HG03064 (cell line): ENCODE results near the gene PLAGL1.
A peak's percentile ranks its signal among the peaks of the same experiment; 100 is the strongest.
"Not testable (repeated sequence)": the region's sequence is repeated elsewhere in the genome, so short reads cannot be mapped to it uniquely, and the experiment has no call there.

Experiments
- ATAC-seq: cut with Tn5 transposase; IDR thresholded peaks from one replicate; pipeline ENCODE4 v1.9.1; 2021; ENCODE audit warnings: low read depth; ENCODE audit not compliant: unreplicated experiment

PLAGL1 gene

DNA sequence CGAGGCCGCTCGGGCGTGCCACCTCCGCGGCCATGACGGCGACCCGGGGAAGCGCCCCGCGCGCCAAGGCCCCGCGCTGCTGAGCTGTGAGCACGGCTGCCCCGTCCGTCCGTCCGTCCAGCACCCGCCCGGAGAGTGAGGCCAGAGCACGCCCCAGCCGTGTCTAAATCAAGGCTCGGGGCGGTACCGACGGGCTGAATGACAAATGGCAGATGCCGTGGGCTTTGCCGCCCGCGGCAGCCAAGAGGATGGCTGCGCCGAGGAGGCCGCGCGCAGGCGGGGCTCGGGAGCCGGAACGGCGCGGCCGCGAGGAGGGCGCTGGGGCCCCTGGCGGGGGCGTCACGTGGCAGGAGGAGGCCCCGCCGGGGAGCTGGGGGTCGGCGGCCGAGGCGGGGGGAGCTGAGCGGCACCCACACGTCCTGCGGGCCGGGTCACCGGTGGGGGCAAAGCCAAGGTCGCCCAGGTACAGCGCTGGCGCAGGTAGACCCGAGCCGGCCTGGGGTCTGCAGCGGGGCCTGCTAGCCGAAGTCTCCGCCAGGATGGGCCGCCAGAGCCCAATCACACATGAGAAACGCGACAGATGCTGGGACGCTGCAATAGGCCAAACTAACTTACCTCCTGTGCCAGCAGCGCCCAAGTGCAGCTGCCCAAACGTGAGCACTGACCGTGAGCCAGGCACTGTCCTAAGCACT, at the start of gene PLAGL1:
PLAGL1 (minus strand) TSS at position 140 of the 692 bp plus-strand sequence. CDS start 60,123 bp downstream, outside the sequence.
- ATAC-seq, result no peak

GRCh38 chr6:144055121-144055931, 47.3 kb upstream of the PLAGL1 start:
- ATAC-seq, result peak; percentile 87

GRCh38 chr6:144053601-144054000, 45.5 kb upstream of the PLAGL1 start:
- ATAC-seq, result no peak

- ATAC-seq, result no peak
Observed at GRCh38 chr6:144052488-144052887, 44.4 kb upstream of the PLAGL1 start.

GRCh38 chr6:144049386-144049785, 41.3 kb upstream of the PLAGL1 start:
- ATAC-seq, result no peak

DNA sequence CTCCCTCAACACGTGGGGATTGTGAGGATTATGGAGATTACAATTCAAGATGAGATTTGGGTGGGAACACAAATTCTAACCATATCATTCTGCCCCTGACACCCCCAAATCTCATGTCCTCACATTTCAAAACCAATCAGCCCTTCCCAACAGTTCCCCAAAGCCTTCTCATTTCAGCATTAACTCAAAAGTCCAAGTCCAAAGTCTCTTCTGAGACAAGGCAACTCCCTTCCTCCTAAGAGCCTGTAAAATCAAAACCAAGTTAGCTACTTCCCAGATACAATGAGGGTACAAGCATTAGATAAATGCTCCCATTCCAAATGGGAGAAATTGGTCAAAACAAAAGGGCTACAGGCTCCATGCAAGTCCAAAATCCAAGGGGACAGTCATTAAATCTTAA, 39.6 kb upstream of the PLAGL1 start:
- ATAC-seq, result no peak

GRCh38 chr6:144046672-144047071, 38.6 kb upstream of the PLAGL1 start:
- not testable (repeated sequence) for ATAC-seq

- ATAC-seq, result not testable (repeated sequence)
Observed at GRCh38 chr6:144044989-144045388, 36.9 kb upstream of the PLAGL1 start.

GRCh38 chr6:144036835-144037195, 28.8 kb upstream of the PLAGL1 start:
- no peak for ATAC-seq

DNA sequence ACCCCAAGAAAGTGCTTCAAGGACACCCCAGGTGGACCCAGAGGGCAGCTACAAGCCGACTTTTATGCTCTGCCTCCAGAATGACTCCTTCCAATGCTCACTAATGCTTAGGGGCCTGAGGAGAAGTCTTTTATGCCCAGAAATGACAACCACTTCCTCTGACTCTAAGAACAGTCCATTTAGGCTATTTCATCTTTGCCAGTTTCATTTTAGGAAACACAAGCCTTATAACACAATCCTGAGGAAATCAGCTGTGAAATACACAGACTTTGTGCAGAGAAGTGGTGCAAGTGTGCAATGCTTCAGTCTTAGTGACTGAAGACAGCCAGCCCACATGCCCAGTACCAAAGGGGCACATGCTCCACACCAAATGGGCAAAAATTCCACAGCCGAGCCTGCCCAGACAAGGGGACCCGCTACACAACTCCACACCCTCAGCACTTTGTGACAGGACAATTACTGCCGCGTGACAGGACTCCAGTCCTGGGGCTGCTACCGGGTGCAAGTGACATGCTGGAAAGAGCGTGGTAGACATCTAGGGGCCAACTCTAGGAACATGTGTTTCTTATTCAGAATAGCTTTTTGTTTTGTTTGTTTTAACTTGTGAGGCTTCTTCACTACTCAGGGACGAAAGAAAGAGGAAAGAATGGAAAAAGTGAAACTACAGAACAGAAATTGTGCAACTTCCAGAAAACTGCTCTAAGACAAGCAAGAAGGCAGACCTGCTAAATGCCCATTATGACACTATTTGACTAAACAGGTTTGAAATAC, 28.2 kb upstream of the PLAGL1 start:
- ATAC-seq, result peak; percentile 94

- no peak for ATAC-seq
Observed at GRCh38 chr6:144035416-144035815, 27.4 kb upstream of the PLAGL1 start.

DNA sequence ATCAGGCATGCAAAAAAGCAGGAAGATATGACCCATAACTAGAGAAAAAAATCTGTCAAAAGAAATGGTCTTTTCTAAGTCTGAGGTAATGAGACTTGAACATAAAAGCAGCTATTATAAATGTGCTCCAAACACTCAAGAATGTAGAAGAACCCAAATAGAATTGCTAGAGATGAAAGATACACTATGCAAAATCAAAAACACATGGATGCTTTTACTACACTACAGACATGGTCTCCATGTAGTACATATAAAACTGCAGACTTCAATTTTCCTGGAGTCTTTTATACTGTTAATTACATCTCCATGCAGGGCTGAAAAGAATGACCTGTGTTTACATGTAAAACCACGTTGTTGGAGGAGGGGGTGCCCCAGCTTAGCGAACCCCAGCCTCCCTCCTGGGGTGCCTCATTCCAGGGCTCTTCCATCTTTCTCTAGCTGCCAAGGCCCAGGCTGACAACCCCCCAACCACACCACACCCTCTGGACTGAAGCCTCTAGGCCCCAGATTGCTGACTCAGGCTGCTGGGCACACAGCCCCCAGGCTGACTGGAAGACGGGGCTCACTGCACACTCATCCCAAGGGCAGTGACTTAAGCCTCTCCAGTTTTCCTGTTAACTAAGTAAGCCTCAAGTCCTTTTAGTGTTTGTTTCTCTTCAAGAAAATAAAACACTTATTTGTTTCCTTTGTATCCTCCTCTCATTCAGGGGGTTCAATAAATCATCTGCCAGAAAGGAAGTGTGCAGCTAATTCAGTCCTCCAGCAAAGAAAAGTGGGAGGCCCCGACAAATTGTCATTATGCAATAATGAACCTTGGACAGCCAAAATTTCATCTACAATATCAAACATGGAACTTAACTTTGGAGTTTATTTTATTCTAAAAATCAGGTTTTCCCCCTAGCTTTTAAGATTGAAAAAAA, 26.0 kb upstream of the PLAGL1 start:
- no peak for ATAC-seq

- ATAC-seq, result no peak
Observed at GRCh38 chr6:144029452-144029851, 21.4 kb upstream of the PLAGL1 start.

DNA sequence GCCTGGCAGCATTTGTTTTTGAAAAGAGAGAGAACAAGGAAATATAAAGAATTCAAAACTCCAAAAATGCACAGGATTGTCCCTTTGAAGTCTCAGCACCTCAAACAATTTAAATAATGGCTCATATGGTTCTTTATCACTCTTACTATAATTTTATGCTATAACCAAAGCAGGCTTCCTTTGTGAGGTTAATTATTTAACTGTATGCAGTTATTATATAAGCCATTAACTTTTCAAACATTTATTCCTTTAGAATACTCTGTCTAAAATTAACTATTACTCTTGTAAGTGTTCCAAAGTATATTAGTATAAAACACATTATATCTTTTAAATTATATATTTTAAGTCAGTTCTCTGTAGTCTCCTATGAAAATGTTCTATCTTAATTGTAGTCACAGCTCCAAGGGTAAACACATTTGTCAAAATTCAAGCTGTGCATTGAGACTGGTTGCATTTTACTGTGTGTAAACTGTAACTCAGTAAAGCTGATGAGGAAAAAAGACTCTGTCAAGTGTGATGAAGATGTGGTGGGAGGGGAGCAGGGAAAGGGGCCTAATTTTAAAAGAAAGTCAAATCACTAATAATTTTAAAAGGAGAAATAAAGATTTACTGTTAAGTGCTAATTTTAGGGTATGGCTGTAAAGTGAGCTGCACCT, 20.0 kb upstream of the PLAGL1 start:
- no peak for ATAC-seq

DNA sequence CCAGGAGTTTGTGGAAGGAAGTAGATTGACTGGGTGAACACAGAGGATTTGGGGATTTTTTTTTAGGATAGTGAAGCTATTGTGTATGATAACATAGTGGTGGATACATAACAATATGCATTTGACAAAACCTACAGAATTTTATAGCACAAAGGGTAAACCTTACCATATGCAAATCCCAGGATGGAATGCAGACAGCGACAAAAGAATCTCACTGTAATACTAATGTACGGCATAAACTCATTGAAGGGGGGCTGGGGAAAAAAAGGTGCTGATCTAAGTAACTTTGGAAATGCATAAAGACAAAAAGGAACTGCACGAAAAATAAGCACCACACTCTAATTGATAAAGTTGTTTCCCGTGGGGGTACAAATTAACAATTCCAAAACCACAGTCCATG, 15.2 kb upstream of the PLAGL1 start:
- ATAC-seq, result no peak

- no peak for ATAC-seq
Observed at GRCh38 chr6:144019929-144020328, 11.9 kb upstream of the PLAGL1 start.

DNA sequence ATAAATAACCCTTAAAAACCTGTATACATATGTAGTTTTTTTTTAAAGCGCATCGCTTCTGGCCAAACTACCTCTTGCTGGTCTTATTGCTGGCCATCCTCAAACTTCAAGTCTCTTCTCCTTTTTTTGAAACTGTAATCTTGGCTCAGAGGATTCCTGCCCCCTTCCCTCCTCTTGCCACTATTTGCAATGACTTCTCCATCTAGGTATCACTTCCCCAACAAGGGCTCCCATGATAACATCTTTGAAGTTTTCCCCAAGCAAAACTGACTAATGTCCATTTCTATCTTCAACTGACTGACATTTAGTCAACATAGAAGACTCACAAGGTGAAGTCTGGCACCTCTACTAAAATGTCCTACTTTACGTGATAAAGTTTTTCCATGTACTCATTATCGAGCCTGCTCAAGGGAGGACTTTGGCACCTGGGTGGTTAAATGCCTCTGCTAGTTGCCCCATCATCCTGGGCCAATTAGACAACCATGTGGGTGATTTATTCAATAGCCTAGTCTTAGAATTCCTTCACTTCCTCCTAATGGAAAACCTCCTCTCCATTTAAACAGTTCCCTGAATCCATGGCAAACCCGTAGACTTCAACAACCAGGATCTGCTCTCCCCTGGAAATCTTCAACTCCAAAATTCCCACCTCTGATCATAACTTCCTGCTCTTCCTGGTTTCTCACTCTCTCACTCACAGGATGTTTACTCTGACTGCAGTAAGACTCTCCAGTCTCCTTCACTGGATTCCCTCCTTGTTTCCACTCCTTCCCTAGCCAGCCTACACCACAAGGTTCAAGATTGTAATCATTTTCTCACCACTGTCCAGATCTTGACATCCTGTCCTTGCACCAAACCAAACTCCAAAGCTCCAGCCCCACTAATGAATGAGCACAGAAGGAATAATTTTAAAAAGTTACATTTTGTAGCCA, 9.4 kb upstream of the PLAGL1 start:
- no peak for ATAC-seq

GRCh38 chr6:144013486-144013909, 5.4 kb upstream of the PLAGL1 start:
- no peak for ATAC-seq

GRCh38 chr6:144012534-144012933, 4.5 kb upstream of the PLAGL1 start:
- no peak for ATAC-seq
